GM04504 (cell line): ENCODE results near the gene ZNF385B.

Experiments used
- DNase-seq: peaks from one replicate; pipeline ENCODE4 v3.0.0-alpha.2; 2012; ENCODE audit warnings: low read depth

ZNF385B gene

GRCh38 chr2:179746981-179747380, 114.4 kb downstream of the ZNF385B start:
- DNase-seq: no peak

GRCh38 chr2:179745635-179746256, 115.7 kb downstream of the ZNF385B start:
- no peak for DNase-seq

GRCh38 chr2:179744401-179744800, 117.0 kb downstream of the ZNF385B start:
- no peak for DNase-seq

GRCh38 chr2:179741317-179741716, 120.1 kb downstream of the ZNF385B start:
- DNase-seq: no peak

- DNase-seq: no peak
These were observed 131.4 kb downstream of the ZNF385B start for GRCh38 chr2:179729966-179730365.

GRCh38 chr2:179726461-179727180, 134.8 kb downstream of the ZNF385B start:
- no peak for DNase-seq

- no peak for DNase-seq
These were observed 137.0 kb downstream of the ZNF385B start for GRCh38 chr2:179724403-179724802.

GRCh38 chr2:179720173-179720772, 141.1 kb downstream of the ZNF385B start:
- DNase-seq: no peak

- DNase-seq: no peak
These were observed 145.5 kb downstream of the ZNF385B start for GRCh38 chr2:179715871-179716270.

- no peak for DNase-seq
These were observed 146.2 kb downstream of the ZNF385B start for GRCh38 chr2:179715196-179715595.

- no peak for DNase-seq
These were observed 148.6 kb downstream of the ZNF385B start for GRCh38 chr2:179712825-179713224.

- DNase-seq: no peak
These were observed 150.0 kb downstream of the ZNF385B start for GRCh38 chr2:179711375-179711774.

- DNase-seq: no peak
These were observed 157.7 kb downstream of the ZNF385B start for GRCh38 chr2:179703702-179704101.

- DNase-seq: no peak
These were observed 158.5 kb downstream of the ZNF385B start for GRCh38 chr2:179702912-179703311.

GRCh38 chr2:179701524-179702110, 159.8 kb downstream of the ZNF385B start:
- DNase-seq: no peak

GRCh38 chr2:179695486-179695885, 165.9 kb downstream of the ZNF385B start:
- no peak for DNase-seq

- DNase-seq: no peak
These were observed 166.4 kb downstream of the ZNF385B start for GRCh38 chr2:179694963-179695362.

- DNase-seq: no peak
These were observed 168.8 kb downstream of the ZNF385B start for GRCh38 chr2:179692610-179693009.

GRCh38 chr2:179692043-179692442, 169.4 kb downstream of the ZNF385B start:
- no peak for DNase-seq

GRCh38 chr2:179691235-179691634, 170.2 kb downstream of the ZNF385B start:
- no peak for DNase-seq

- DNase-seq: peak; percentile 29
These were observed 174.6 kb downstream of the ZNF385B start for GRCh38 chr2:179686718-179687342.

GRCh38 chr2:179686069-179686468, 175.3 kb downstream of the ZNF385B start:
- no peak for DNase-seq

GRCh38 chr2:179685146-179685545, 176.3 kb downstream of the ZNF385B start:
- DNase-seq: no peak
